Neural cell (in vitro differentiated cells): ENCODE data around the gene CSGALNACT2. TPM values are rescaled to one million over a fixed set of nuclear protein-coding genes. Genes with fewer than 3 reads are reported as not detected.

ENCODE experiments used
- H2AFZ ChIP-seq: fragments of 200-600, 300-800 bp; sonication (generic), shearing (Covaris generic); 2 replicates; pipeline ENCODE4 v1.6.0; 2014; ENCODE audit warnings: low read depth, mild to moderate bottlenecking, antibody characterized with exemption, low read length, moderate library complexity
- H3F3A ChIP-seq: fragments of 200-600 bp; shearing (Covaris generic); 2 replicates; pipeline ENCODE4 v1.6.1; 2016; ENCODE audit warnings: mild to moderate bottlenecking, moderate library complexity, mixed read lengths, antibody characterized with exemption, low read length; ENCODE audit not compliant: insufficient read depth, poor library complexity, severe bottlenecking
- H3K27ac ChIP-seq: fragments of 200-600, 300-800 bp; sonication (generic), shearing (Covaris generic); 2 replicates; pipeline ENCODE4 v1.5.1; 2014; ENCODE audit warnings: mild to moderate bottlenecking, low read length, moderate library complexity
- H3K27me3 ChIP-seq: fragments of 300-800, 200-600 bp; sonication (generic), shearing (Covaris generic); 2 replicates; pipeline ENCODE4 v1.6.0; 2014; ENCODE audit warnings: mild to moderate bottlenecking, low read depth, low read length, moderate library complexity; ENCODE audit not compliant: insufficient read depth
- H3K36me3 ChIP-seq: fragments of 300-800, 200-600 bp; sonication (generic), shearing (Covaris generic); 2 replicates; pipeline ENCODE4 v1.5.1; 2014; ENCODE audit warnings: mild to moderate bottlenecking, antibody characterized with exemption, low read length, moderate library complexity; ENCODE audit not compliant: insufficient read depth
- H3K4me2 ChIP-seq: fragments of 300-800, 200-600 bp; sonication (generic), shearing (Covaris generic); 2 replicates; pipeline ENCODE4 v1.6.0; 2014; ENCODE audit warnings: mild to moderate bottlenecking, low read length
- H3K4me3 ChIP-seq: fragments of 300-800, 200-600 bp; sonication (generic), shearing (Covaris generic); 2 replicates; pipeline ENCODE4 v1.5.1; 2014; ENCODE audit warnings: mild to moderate bottlenecking, low read length, moderate library complexity
- H3K79me2 ChIP-seq: fragments of 200-600 bp; shearing (Covaris generic); replicated peaks from 2 replicates; pipeline ENCODE4 v1.6.0; 2014; ENCODE audit warnings: mild to moderate bottlenecking, low read length, moderate library complexity; ENCODE audit not compliant: insufficient read depth
- H3K9ac ChIP-seq: fragments of 300-800, 200-600 bp; sonication (generic), shearing (Covaris generic); 2 replicates; pipeline ENCODE4 v1.6.1; 2016; ENCODE audit warnings: mild to moderate bottlenecking, low read length, mixed read lengths
- H3K9me2 ChIP-seq: fragments of 200-600 bp; shearing (Covaris generic); 2 replicates; pipeline ENCODE4 v1.6.1; 2016; ENCODE audit warnings: mild to moderate bottlenecking, low read length, mixed read lengths; ENCODE audit not compliant: insufficient read depth
- H3K9me3 ChIP-seq: fragments of 200-600, 300-800 bp; sonication (generic), shearing (Covaris generic); 2 replicates; pipeline ENCODE4 v1.6.1; 2016; ENCODE audit warnings: mild to moderate bottlenecking, mixed run types, low read length, moderate library complexity, mixed read lengths
- H4K20me1 ChIP-seq: fragments of 200-600 bp; shearing (Covaris generic); 2 replicates; pipeline ENCODE4 v1.6.1; 2016; ENCODE audit warnings: mild to moderate bottlenecking, mixed run types; ENCODE audit not compliant: insufficient read depth
- CTCF ChIP-seq: fragments of 450-650 bp; IDR thresholded peaks from 2 replicates; pipeline ENCODE4 v1.5.1; 2014; ENCODE audit warnings: antibody characterized with exemption, mild to moderate bottlenecking, moderate library complexity; ENCODE audit not compliant: poor library complexity, severe bottlenecking
- EP300 ChIP-seq: fragments of 450-650 bp; conservative IDR thresholded peaks from 2 replicates; pipeline ENCODE4 v1.6.1; 2014; ENCODE audit warnings: antibody characterized with exemption, mild to moderate bottlenecking, moderate library complexity; ENCODE audit not compliant: poor library complexity, severe bottlenecking
- EZH2 ChIP-seq: fragments of 200-600, 300-800 bp; shearing (Covaris generic), sonication (generic); IDR thresholded peaks from 2 replicates; pipeline ENCODE4 v1.6.1; 2014; ENCODE audit warnings: antibody characterized with exemption, low read length, borderline replicate concordance, mild to moderate bottlenecking; ENCODE audit not compliant: insufficient read depth, poor library complexity, severe bottlenecking
- MXI1 ChIP-seq: fragments of 450-650 bp; conservative IDR thresholded peaks from 2 replicates; pipeline ENCODE4 v1.6.1; 2014; ENCODE audit warnings: antibody characterized with exemption, mild to moderate bottlenecking; ENCODE audit not compliant: poor library complexity, severe bottlenecking
- POLR2AphosphoS5 ChIP-seq: IDR thresholded peaks from 2 replicates; pipeline ENCODE4 v1.6.1; 2012
- RAD21 ChIP-seq: fragments of 450-650 bp; conservative IDR thresholded peaks from 2 replicates; pipeline ENCODE4 v1.6.1; 2014; ENCODE audit warnings: antibody characterized with exemption, mild to moderate bottlenecking, moderate library complexity
- SMC3 ChIP-seq: fragments of 450-650 bp; conservative IDR thresholded peaks from 2 replicates; pipeline ENCODE4 v1.6.1; 2014; ENCODE audit warnings: antibody characterized with exemption, mild to moderate bottlenecking, moderate library complexity; ENCODE audit not compliant: poor library complexity
- TAF1 ChIP-seq: IDR thresholded peaks from 2 replicates; pipeline ENCODE4 v1.6.1; 2012; ENCODE audit warnings: low read depth
- polyA plus RNA-seq: library from polyadenylated mRNA; depleted of rRNA; stranded (reverse); fragments of >200 nt; gene quantifications from 2 replicates; pipeline ENCODE4 v1.2.3, GENCODE V29; 2014
- TF ChIP-seq, protein P1 (sequence below): IDR thresholded peaks from 2 replicates; pipeline ENCODE4 v1.6.1; 2012; ENCODE audit warnings: borderline replicate concordance

Gene CSGALNACT2
- polyA plus RNA-seq, 1 donor from 2014 or later, result 20.7 TPM

DNA sequence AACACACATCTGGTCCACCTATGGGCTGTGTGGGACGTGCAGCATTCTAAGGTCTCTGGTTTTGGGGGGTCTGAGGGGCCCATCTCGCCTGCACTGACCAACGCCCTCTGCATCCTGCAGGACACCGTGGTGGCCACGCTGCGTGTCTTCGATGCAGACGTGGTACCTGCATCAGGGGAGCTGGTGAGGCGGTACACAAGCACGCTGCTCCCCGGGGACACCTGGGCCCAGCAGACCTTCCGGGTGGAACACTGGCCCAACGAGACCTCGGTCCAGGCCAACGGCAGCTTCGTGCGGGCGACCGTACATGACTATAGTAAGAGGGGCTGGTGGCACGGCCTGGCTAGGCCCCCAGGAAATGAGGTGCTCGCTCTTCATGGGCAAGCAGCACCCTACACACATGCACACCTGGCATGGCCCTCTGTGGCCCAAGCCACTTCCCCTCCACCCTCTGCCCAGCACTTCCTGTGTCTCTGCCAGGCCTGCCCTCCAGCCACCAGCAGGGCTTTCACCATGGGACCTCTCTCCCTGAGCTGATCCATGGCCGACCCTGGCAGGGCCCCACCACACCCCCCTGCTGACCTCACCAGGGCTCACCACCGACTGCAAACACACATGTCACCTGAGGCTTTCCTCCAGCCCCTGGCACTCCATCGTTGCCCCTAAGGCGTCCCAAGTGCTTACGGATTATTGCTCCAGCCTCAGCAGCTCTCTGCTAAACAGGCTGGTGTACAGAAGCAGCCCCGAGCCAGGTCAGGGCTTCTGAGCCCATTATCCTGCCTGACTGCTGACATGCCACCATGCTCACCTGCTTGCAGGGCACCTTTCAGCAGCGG is 31.8 kb upstream of the CSGALNACT2 start:
- Histone ChIP-seq H3K79me2 (no peaks in the 10 kb centered on the region), H3K4me3 (no peak overlapping the region), H4K20me1 (no peaks in the 10 kb centered on the region), H3K9ac (no peak overlapping the region), H3K9me3 (no peaks in the 10 kb centered on the region), H3K27me3 (peaks cover 22% of the 10 kb centered on the region), H3F3A (no peaks in the 10 kb centered on the region), H2AFZ (no peak overlapping the region), H3K27ac (no peak overlapping the region), H3K36me3 (no peaks in the 10 kb centered on the region), H3K4me2 (no peak overlapping the region), H3K9me2 (no peaks in the 10 kb centered on the region)
- TF ChIP-seq, protein P1, sequence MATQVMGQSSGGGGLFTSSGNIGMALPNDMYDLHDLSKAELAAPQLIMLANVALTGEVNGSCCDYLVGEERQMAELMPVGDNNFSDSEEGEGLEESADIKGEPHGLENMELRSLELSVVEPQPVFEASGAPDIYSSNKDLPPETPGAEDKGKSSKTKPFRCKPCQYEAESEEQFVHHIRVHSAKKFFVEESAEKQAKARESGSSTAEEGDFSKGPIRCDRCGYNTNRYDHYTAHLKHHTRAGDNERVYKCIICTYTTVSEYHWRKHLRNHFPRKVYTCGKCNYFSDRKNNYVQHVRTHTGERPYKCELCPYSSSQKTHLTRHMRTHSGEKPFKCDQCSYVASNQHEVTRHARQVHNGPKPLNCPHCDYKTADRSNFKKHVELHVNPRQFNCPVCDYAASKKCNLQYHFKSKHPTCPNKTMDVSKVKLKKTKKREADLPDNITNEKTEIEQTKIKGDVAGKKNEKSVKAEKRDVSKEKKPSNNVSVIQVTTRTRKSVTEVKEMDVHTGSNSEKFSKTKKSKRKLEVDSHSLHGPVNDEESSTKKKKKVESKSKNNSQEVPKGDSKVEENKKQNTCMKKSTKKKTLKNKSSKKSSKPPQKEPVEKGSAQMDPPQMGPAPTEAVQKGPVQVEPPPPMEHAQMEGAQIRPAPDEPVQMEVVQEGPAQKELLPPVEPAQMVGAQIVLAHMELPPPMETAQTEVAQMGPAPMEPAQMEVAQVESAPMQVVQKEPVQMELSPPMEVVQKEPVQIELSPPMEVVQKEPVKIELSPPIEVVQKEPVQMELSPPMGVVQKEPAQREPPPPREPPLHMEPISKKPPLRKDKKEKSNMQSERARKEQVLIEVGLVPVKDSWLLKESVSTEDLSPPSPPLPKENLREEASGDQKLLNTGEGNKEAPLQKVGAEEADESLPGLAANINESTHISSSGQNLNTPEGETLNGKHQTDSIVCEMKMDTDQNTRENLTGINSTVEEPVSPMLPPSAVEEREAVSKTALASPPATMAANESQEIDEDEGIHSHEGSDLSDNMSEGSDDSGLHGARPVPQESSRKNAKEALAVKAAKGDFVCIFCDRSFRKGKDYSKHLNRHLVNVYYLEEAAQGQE, result no peak
- no peak for TF ChIP-seq CTCF
- no peak for TF ChIP-seq EP300
- TF ChIP-seq SMC3, result no peak
- no peak for TF ChIP-seq EZH2
- no peak for TF ChIP-seq POLR2AphosphoS5
- TF ChIP-seq MXI1, result no peak
- no peak for TF ChIP-seq TAF1
- TF ChIP-seq RAD21, result no peak

GRCh38 chr10:43108951-43109350 is 29.3 kb upstream of the CSGALNACT2 start:
- no peaks in the 10 kb centered on the region for H3K36me3 ChIP-seq
- H3F3A ChIP-seq, result no peaks in the 10 kb centered on the region
- no peak overlapping the region for H3K4me2 ChIP-seq
- no peak overlapping the region for H3K9ac ChIP-seq
- H3K79me2 ChIP-seq, result no peaks in the 10 kb centered on the region
- H4K20me1 ChIP-seq, result no peaks in the 10 kb centered on the region
- no peaks in the 10 kb centered on the region for H3K9me2 ChIP-seq
- peaks cover 13% of the 10 kb centered on the region for H3K27me3 ChIP-seq
- no peak overlapping the region for H3K27ac ChIP-seq
- no peak overlapping the region for H3K4me3 ChIP-seq
- no peak overlapping the region for H2AFZ ChIP-seq
- no peaks in the 10 kb centered on the region for H3K9me3 ChIP-seq
- TF ChIP-seq, protein P1, result no peak
- TF ChIP-seq RAD21, result no peak
- TF ChIP-seq TAF1, result no peak
- TF ChIP-seq POLR2AphosphoS5, result no peak
- no peak for TF ChIP-seq CTCF
- no peak for TF ChIP-seq MXI1
- TF ChIP-seq SMC3, result no peak
- TF ChIP-seq EP300, result no peak
- no peak for TF ChIP-seq EZH2
